Measurements from ENCODE around the gene RPL38. TPM values are rescaled to one million over a fixed set of nuclear protein-coding genes. Genes with fewer than 3 reads are reported as not detected.

Gene RPL38
- 436 and 2,898 TPM in 2 replicates for total RNA-seq

DNA sequence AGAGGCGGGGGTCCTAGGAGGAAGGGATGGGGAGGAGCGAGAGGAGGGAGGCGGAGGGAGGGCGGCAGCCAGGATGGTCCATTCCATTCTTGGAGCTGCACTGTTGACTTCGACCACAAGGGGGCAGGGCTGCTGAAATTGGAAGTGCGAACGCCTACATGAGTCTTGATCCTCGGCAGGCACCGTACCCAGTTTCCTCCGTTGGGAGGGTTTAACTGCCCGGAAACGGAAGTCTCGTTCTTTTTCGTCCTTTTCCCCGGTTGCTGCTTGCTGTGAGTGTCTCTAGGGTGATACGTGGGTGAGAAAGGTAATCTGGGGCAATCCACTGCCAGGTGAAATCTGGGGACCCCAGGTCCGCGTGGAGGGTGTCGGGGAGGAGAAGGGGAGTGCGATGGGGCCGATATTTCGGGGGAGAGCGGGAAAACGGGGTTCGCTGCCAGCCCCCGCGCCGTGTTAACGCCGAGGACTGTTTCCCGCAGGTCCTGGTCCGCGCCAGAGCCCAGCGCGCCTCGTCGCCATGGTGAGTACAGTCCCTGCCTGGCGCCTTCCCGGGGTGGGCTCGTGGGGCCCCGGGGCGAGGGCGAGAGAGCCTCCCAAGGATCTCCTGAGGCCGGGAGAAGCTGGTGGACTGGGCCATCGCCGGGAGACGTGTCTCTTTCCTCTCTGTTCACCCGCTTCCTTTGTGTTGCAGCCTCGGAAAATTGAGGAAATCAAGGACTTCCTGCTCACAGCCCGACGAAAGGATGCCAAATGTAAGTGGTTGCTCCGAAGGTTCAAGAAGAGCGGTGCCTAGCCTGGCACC, at the start of gene RPL38:
Gene RPL38, plus strand, starts transcription at position 240 of the 802 bp plus-strand sequence. Its CDS starts 278 bp downstream, at position 518.
- TF ChIP-seq, protein P1, sequence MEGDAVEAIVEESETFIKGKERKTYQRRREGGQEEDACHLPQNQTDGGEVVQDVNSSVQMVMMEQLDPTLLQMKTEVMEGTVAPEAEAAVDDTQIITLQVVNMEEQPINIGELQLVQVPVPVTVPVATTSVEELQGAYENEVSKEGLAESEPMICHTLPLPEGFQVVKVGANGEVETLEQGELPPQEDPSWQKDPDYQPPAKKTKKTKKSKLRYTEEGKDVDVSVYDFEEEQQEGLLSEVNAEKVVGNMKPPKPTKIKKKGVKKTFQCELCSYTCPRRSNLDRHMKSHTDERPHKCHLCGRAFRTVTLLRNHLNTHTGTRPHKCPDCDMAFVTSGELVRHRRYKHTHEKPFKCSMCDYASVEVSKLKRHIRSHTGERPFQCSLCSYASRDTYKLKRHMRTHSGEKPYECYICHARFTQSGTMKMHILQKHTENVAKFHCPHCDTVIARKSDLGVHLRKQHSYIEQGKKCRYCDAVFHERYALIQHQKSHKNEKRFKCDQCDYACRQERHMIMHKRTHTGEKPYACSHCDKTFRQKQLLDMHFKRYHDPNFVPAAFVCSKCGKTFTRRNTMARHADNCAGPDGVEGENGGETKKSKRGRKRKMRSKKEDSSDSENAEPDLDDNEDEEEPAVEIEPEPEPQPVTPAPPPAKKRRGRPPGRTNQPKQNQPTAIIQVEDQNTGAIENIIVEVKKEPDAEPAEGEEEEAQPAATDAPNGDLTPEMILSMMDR (IDR thresholded peaks at IDR 0.05; ENCODE audit: insufficient read depth, low read length, severe bottlenecking): peak; percentile 99
- Histone ChIP-seq H3K27me3 (ENCODE audit: control insufficient read depth, insufficient read depth, low read length) (peaks cover 2% of the 10 kb centered on the region), H3K36me3 (ENCODE audit: control insufficient read depth, insufficient read depth, low read length) (peaks cover 16% of the 10 kb centered on the region), H3K4me3 (ENCODE audit: low read depth, low read length) (peak within 1 kb of the TSS; percentile 77)
- peak; percentile 58 for FAIRE-seq
- DNase-seq (ENCODE audit: low read depth): peak; percentile 94

- TF ChIP-seq, protein P1 (IDR thresholded peaks at IDR 0.05; ENCODE audit: insufficient read depth, low read length, severe bottlenecking): no peak
- no peaks in the 10 kb centered on the region for H3K36me3 ChIP-seq (ENCODE audit: control insufficient read depth, insufficient read depth, low read length)
- H3K27me3 ChIP-seq (ENCODE audit: control insufficient read depth, insufficient read depth, low read length): no peaks in the 10 kb centered on the region
- no peak overlapping the region for H3K4me3 ChIP-seq (ENCODE audit: low read depth, low read length)
- FAIRE-seq (no peak), DNase-seq (ENCODE audit: low read depth) (no peak)
Measured at GRCh38 chr17:74153821-74154430, 49.6 kb upstream of the RPL38 start.

- H3K27me3 ChIP-seq (ENCODE audit: control insufficient read depth, insufficient read depth, low read length): no peaks in the 10 kb centered on the region
- TF ChIP-seq, protein P1 (IDR thresholded peaks at IDR 0.05; ENCODE audit: insufficient read depth, low read length, severe bottlenecking): no peak
- no peak overlapping the region for H3K4me3 ChIP-seq (ENCODE audit: low read depth, low read length)
- DNase-seq (ENCODE audit: low read depth) (no peak), FAIRE-seq (no peak)
- no peaks in the 10 kb centered on the region for H3K36me3 ChIP-seq (ENCODE audit: control insufficient read depth, insufficient read depth, low read length)
Measured at GRCh38 chr17:74156878-74157277, 46.6 kb upstream of the RPL38 start.

- no peak for DNase-seq (ENCODE audit: low read depth)
- TF ChIP-seq, protein P1 (IDR thresholded peaks at IDR 0.05; ENCODE audit: insufficient read depth, low read length, severe bottlenecking): no peak
- Histone ChIP-seq H3K27me3 (ENCODE audit: control insufficient read depth, insufficient read depth, low read length) (no peaks in the 10 kb centered on the region), H3K36me3 (ENCODE audit: control insufficient read depth, insufficient read depth, low read length) (no peaks in the 10 kb centered on the region), H3K4me3 (ENCODE audit: low read depth, low read length) (no peak overlapping the region)
- no peak for FAIRE-seq
Measured at GRCh38 chr17:74157366-74157765, 46.1 kb upstream of the RPL38 start.

- TF ChIP-seq, protein P1 (IDR thresholded peaks at IDR 0.05; ENCODE audit: insufficient read depth, low read length, severe bottlenecking): no peak
- DNase-seq (ENCODE audit: low read depth): no peak
- H3K4me3 ChIP-seq (ENCODE audit: low read depth, low read length): no peak overlapping the region
- H3K36me3 ChIP-seq (ENCODE audit: control insufficient read depth, insufficient read depth, low read length): no peaks in the 10 kb centered on the region
- no peaks in the 10 kb centered on the region for H3K27me3 ChIP-seq (ENCODE audit: control insufficient read depth, insufficient read depth, low read length)
- FAIRE-seq: no peak
Measured at GRCh38 chr17:74158761-74159160, 44.7 kb upstream of the RPL38 start.
